NB4 (cell line): ENCODE measurements around the gene TXNIP.

Experiments
- DNase-seq: peaks from one replicate; pipeline ENCODE4 v3.0.0; 2010; ENCODE audit warnings: low read depth
- H3K4me3 ChIP-seq: one replicate; pipeline ENCODE4 v1.5.1; 2011; ENCODE audit warnings: mild to moderate bottlenecking, low read depth, low read length, moderate library complexity
- MYC ChIP-seq: IDR thresholded peaks from 2 replicates; pipeline ENCODE4 v1.6.1; 2011; ENCODE audit warnings: low read depth, low read length
- POLR2A ChIP-seq: IDR thresholded peaks from 2 replicates; pipeline ENCODE4 v1.6.1; 2011; ENCODE audit warnings: mild to moderate bottlenecking; ENCODE audit not compliant: insufficient read length; ENCODE audit errors: extremely low read depth
- TF ChIP-seq, protein P1 (sequence below): IDR thresholded peaks from one replicate; pipeline ENCODE4 v1.5.1; 2012; ENCODE audit warnings: low read depth, low read length
- TF ChIP-seq, protein P2 (sequence below): IDR thresholded peaks from 2 replicates; pipeline ENCODE4 v1.6.1; 2011; ENCODE audit warnings: low read depth, low read length

TXNIP gene

DNA sequence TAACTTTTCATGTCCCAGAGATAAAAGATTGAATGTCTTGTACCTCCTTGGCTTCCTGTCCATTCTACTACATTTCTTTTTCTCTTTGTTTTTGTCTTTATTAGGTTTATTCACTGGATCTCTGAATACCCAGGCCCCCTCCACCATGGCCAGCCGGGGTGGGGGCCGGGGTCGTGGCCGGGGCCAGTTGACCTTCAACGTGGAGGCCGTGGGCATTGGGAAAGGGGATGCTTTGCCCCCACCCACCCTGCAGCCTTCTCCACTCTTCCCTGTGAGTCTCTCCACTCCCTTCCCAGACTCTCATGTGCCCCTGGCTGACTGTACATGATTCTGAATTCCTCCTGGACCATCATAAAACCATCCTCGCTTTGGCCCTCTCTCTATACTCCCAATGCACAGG is 21.7 kb downstream of the TXNIP start:
- H3K4me3 ChIP-seq = no peak overlapping the region
- no peak for DNase-seq
- no peak for TF ChIP-seq MYC

DNA sequence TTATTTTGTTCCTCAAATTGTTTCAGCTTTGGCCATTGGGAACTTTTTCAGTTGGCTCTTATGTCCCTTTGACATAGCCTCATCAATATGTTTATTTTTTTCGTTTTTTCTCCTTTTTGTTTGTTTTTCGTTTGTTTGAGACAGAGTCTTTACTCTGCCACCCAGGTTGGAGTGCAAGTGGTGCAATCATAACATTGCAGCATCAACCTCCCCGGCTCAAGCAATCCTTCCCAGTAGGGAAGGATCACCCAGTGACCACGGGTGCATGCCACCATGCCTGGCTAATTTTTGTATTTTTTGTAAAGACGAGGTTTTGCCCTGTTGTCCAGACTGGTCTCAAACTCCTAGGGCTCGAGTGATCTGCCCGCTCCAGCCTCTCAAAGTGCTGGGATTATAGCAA is 23.8 kb downstream of the TXNIP start:
- no peak for DNase-seq
- H3K4me3 ChIP-seq = no peak overlapping the region
- TF ChIP-seq MYC (no peak), POLR2A (no peak)
- TF ChIP-seq, protein P1, sequence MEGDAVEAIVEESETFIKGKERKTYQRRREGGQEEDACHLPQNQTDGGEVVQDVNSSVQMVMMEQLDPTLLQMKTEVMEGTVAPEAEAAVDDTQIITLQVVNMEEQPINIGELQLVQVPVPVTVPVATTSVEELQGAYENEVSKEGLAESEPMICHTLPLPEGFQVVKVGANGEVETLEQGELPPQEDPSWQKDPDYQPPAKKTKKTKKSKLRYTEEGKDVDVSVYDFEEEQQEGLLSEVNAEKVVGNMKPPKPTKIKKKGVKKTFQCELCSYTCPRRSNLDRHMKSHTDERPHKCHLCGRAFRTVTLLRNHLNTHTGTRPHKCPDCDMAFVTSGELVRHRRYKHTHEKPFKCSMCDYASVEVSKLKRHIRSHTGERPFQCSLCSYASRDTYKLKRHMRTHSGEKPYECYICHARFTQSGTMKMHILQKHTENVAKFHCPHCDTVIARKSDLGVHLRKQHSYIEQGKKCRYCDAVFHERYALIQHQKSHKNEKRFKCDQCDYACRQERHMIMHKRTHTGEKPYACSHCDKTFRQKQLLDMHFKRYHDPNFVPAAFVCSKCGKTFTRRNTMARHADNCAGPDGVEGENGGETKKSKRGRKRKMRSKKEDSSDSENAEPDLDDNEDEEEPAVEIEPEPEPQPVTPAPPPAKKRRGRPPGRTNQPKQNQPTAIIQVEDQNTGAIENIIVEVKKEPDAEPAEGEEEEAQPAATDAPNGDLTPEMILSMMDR = no peak
- TF ChIP-seq, protein P2, sequence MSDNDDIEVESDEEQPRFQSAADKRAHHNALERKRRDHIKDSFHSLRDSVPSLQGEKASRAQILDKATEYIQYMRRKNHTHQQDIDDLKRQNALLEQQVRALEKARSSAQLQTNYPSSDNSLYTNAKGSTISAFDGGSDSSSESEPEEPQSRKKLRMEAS = no peak

DNA sequence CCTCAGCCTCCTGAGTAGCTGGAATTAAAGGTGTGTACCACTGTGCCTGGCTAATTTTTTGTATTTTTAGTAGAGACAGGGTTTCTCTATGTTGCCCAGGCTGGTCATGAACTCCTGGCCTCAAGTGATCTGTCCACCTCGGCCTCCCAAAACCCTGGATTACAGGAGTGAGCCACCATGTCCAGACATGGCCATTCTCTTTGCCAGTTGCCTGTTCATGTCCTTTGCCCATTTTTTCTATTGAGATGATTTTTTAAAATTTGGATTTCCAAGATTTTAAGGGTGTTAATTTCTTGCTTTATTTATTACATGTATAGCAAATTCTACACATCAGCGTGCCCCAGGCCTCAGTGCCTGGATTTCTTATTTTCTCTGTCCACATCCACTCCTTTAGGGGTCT is 29.1 kb downstream of the TXNIP start:
- no peak for DNase-seq
- no peak for TF ChIP-seq MYC
- TF ChIP-seq, protein P2 = no peak
- no peak overlapping the region for H3K4me3 ChIP-seq

DNA sequence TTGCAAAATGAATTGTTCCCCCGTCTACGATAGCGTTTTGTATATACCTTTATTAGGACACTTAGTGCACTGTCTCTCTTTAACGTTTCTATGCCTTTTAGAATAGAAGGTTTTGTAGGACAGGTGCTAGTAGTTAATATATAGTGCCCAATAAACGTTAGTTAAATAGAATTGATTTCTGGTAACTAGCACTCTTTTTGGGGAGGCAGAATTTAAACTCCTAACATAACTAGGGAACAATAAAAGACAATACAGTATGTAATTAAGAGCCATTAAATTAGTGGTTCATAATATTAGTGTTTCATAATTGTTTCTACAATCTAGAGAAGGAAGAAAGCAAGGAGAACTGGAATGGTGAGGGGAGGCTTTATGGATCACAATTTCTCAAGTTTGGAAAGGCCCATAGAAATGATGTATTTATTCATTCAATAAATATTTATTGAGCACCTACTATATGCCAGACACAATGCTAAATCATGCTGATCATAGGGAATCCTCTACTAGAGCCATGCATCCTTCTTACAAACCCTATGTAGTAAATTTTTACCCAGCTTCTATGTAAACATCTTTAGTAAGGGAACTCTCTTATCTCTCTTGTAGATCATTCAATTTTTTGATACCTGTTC is 31.1 kb downstream of the TXNIP start:
- TF ChIP-seq, protein P2 = no peak; the same call in 1 of the 2 replicates
- no peak for DNase-seq
- H3K4me3 ChIP-seq = peak overlapping the region; percentile 89

DNA sequence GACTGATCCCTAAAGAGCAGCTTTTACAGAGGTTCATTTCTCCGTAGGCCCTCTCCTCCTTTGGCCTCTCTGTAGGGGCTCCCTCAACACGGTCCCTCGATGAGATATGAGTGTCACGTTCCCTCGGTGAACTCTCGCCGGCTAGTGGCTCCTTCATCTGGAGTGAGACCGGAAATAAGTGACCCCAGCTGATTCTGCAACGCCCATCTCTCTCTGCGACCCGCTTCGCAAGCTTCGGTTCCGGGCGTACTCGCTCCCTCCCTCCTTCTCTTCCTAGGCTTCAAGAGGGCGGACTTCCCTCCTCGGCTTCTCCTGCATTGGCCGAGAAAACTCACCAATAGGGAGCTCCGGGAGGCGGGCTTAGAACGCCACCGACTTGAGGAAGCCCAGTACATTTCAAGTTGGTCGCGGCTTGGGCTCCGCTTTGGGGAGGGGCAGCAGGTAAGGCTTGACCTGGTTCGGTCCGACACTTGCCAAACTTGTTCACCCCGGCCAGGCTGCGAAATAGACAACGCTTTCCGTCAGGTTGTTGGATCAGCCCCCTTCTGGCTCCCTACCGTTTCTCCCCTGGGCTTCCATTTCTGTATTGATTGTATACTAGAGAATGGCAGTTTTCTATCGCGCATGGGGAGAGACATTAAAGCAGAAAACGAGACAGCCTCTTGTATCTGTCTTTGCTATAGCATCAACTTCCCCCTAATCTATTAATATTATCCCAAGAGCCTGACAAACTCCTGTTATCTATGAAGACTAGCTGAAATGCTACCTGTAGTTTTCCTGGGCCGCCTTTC is 31.9 kb downstream of the TXNIP start, which contains the start of the genes ANKRD34A and POLR3GL:
Gene ANKRD34A (minus strand): TSS at position 248 of the 791 bp plus-strand sequence. CDS start 2,816 bp downstream, outside the sequence.
Gene POLR3GL (plus strand): TSS at position 363 of the 791 bp plus-strand sequence. CDS start 10,176 bp downstream, outside the sequence.
- TF ChIP-seq MYC (peak; percentile 34; the same call in 1 of the 2 replicates), POLR2A (peak; percentile 96)
- TF ChIP-seq, protein P2 = peak; percentile 37
- TF ChIP-seq, protein P1 = no peak
- peak; percentile 94 for DNase-seq
- H3K4me3 ChIP-seq = peak within 1 kb of the TSS; percentile 89

DNA sequence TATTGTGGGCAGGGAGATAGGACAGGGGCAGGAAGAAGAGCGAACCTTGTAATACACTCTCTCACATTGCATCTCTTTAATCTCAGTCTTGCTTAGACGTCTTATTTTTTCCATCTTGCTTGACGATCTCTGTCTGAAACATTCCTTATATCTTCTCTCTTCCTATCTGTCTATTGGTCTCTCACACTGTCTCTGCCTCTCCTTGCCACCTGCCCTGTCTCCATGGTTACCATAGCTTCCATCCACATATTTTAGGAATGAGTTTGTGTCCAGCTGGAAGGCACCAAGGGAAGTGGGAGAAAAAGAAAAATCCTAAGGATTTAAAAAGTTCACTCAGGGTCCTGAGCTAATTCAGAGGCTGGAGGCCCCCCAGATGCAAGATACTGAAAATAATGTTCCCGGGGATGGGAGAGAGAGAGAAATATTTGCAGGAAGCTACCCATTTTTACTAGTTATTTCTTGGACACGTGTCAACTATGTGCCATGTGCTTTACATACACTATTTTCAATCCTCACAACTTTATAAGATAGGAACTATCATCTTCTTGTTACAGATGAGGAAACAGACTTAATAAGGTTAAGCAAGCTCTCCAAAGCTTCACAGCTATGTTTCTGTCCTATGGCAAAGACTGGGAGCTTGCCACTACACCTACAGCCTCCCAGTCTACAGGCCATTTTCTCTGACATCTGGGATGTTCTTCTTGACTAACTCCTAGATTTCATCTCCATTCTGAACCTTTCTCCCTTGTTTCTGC is 32.9 kb downstream of the TXNIP start:
- H3K4me3 ChIP-seq = peak overlapping the region; percentile 89
- no peak for DNase-seq
- TF ChIP-seq POLR2A = no peak
- TF ChIP-seq MYC = no peak
- TF ChIP-seq, protein P1 = no peak
- TF ChIP-seq, protein P2 = peak; percentile 81
